H1 (cell line): ENCODE results near the gene HS6ST2. TPM values are rescaled to one million over a fixed set of nuclear protein-coding genes. Genes with fewer than 3 reads are reported as not detected.

Experiments
- CTCF ChIA-PET: fragments of 300-600 bp; sonication (Branson Sonifier 250); formaldehyde crosslinking; loops from one replicate; lab custom pipeline; 2021; ENCODE audit not compliant: partially characterized antibody; lab: Charles Lee
- POLR2A ChIA-PET: fragments of 300-600 bp; sonication (Branson Sonifier 250); formaldehyde crosslinking; loops from one replicate; lab custom pipeline; 2021; ENCODE audit warnings: inconsistent platforms; ENCODE audit not compliant: partially characterized antibody; lab: Charles Lee
- DNase-seq, 2 experiments: peaks; one replicate each; pipeline versions ENCODE4 v3.0.0 to v3.0.0-alpha.2; 2010 to 2022; ENCODE audit warnings: low spot score in 2 of 2, low read depth in 1 of 2, mixed read lengths in 1 of 2
- FAIRE-seq: peaks from 2 replicates; lab custom pipeline; 2011; peaks lifted over from hg19 to GRCh38; lab: Jason Lieb, UNC
- H2AFZ ChIP-seq: 2 replicates; pipeline ENCODE4 v1.8.1; 2012; ENCODE audit warnings: low read length, inconsistent platforms
- H2AK5ac ChIP-seq: 2 replicates; pipeline ENCODE4 v1.6.1; 2013; ENCODE audit warnings: low read depth, low read length
- H2BK120ac ChIP-seq: replicated peaks from 2 replicates; pipeline ENCODE3; 2013; ENCODE audit warnings: low read depth, low read length, inconsistent platforms
- H2BK12ac ChIP-seq: 2 replicates; pipeline ENCODE4 v1.6.1; 2013; ENCODE audit warnings: low read depth, low read length
- H2BK15ac ChIP-seq: 2 replicates; pipeline ENCODE4 v1.6.1; 2013; ENCODE audit warnings: low read length
- H2BK20ac ChIP-seq: 2 replicates; pipeline ENCODE4 v1.6.1; 2013; ENCODE audit warnings: low read length
- H2BK5ac ChIP-seq: 2 replicates; pipeline ENCODE4 v1.6.1; 2013; ENCODE audit warnings: low read depth, low read length
- H3K14ac ChIP-seq: 2 replicates; pipeline ENCODE4 v1.6.1; 2013; ENCODE audit warnings: inconsistent platforms; ENCODE audit not compliant: insufficient read length
- H3K18ac ChIP-seq: 2 replicates; pipeline ENCODE4 v1.6.1; 2013; ENCODE audit warnings: low read length; ENCODE audit errors: extremely low read depth
- H3K23ac ChIP-seq: 2 replicates; pipeline ENCODE4 v1.6.1; 2013; ENCODE audit warnings: inconsistent platforms; ENCODE audit not compliant: insufficient read length
- H3K23me2 ChIP-seq: 2 replicates; pipeline ENCODE4 v1.6.1; 2013; ENCODE audit warnings: low read depth, low read length
- H3K27ac ChIP-seq: 2 replicates; pipeline ENCODE4 v1.6.1; 2011; ENCODE audit warnings: low read depth, low read length, inconsistent platforms
- H3K27me3 ChIP-seq, 4 experiments: replicated peaks in 1 of 4; 1 replicate in 1 of 4; 2 replicates in 3 of 4; pipeline versions ENCODE4 v1.6.1 to v1.8.1; 2011 to 2013; ENCODE audit warnings: low read length in 3 of 4, mild to moderate bottlenecking in 3 of 4, inconsistent platforms in 2 of 4, mixed read lengths in 2 of 4, moderate library complexity in 1 of 4; ENCODE audit not compliant: control insufficient read depth in 3 of 4, insufficient read depth in 3 of 4; ENCODE audit errors: extremely low read depth in 1 of 4
- H3K36me3 ChIP-seq, 4 experiments: 2 replicates each; pipeline versions ENCODE4 v1.6.1 to v1.8.1; 2011 to 2013; ENCODE audit warnings: mild to moderate bottlenecking in 4 of 4, low read length in 3 of 4, moderate library complexity in 2 of 4, control low read depth in 1 of 4, inconsistent platforms in 1 of 4; ENCODE audit not compliant: insufficient read depth in 4 of 4, control insufficient read depth in 2 of 4
- H3K4ac ChIP-seq: replicated peaks from 2 replicates; pipeline ENCODE3; 2013; ENCODE audit warnings: low read length, low read depth, mixed read lengths, inconsistent platforms; ENCODE audit not compliant: insufficient read length
- H3K4me1 ChIP-seq, 4 experiments: replicated peaks in 1 of 4; 1 replicate in 1 of 4; 2 replicates in 3 of 4; pipeline versions ENCODE4 v1.6.1 to v1.8.1; 2011 to 2013; ENCODE audit warnings: low read length in 3 of 4, inconsistent platforms in 2 of 4, mixed read lengths in 1 of 4; ENCODE audit not compliant: insufficient read depth in 4 of 4, control insufficient read depth in 3 of 4
- H3K4me2 ChIP-seq, 2 experiments: 2 replicates each; pipeline versions ENCODE4 v1.6.1 to v1.8.1; 2011 to 2013; ENCODE audit warnings: low read depth in 2 of 2, low read length in 2 of 2, control low read depth in 1 of 2, inconsistent platforms in 1 of 2, mild to moderate bottlenecking in 1 of 2; ENCODE audit not compliant: insufficient read depth in 1 of 2
- H3K4me3 ChIP-seq, 4 experiments: fragments of 200-600, 300-600 bp in 1 of 4; sonication (generic), shearing (Covaris generic), sonication (Bioruptor Twin) in 1 of 4; 2 replicates each; pipeline versions ENCODE4 v1.5.1 to v1.8.1; 2011 to 2016; ENCODE audit warnings: low read length in 4 of 4, low read depth in 3 of 4, control low read depth in 2 of 4, inconsistent platforms in 2 of 4, mild to moderate bottlenecking in 2 of 4, mixed read lengths in 1 of 4, moderate library complexity in 1 of 4; ENCODE audit not compliant: insufficient read depth in 2 of 4; ENCODE audit errors: extremely low read depth in 1 of 4
- H3K56ac ChIP-seq: replicated peaks from 2 replicates; pipeline ENCODE3; 2013; ENCODE audit warnings: low read depth, mild to moderate bottlenecking, mixed read lengths, low read length, inconsistent platforms; ENCODE audit not compliant: insufficient read length
- H3K79me1 ChIP-seq: 2 replicates; pipeline ENCODE4 v1.6.1; 2013; ENCODE audit warnings: low read depth, low read length, control low read depth
- H3K79me2 ChIP-seq, 2 experiments: 2 replicates each; pipeline versions ENCODE4 v1.6.1 to v1.8.1; 2012 to 2013; ENCODE audit warnings: low read length in 2 of 2, mild to moderate bottlenecking in 2 of 2, inconsistent platforms in 1 of 2; ENCODE audit not compliant: insufficient read depth in 2 of 2, control insufficient read depth in 1 of 2
- H3K9ac ChIP-seq, 4 experiments: replicated peaks in 1 of 4; 1 replicate in 1 of 4; 2 replicates in 3 of 4; pipeline versions ENCODE4 v1.6.1 to v1.8.1; 2011 to 2013; ENCODE audit warnings: low read depth in 3 of 4, low read length in 3 of 4, control low read depth in 2 of 4, mild to moderate bottlenecking in 2 of 4, moderate library complexity in 2 of 4, inconsistent platforms in 1 of 4; ENCODE audit errors: extremely low read depth in 1 of 4
- H3K9me3 ChIP-seq, 2 experiments: 2 replicates each; pipeline versions ENCODE4 v1.6.1 to v1.8.1; 2012 to 2013; ENCODE audit warnings: mild to moderate bottlenecking in 2 of 2, moderate library complexity in 2 of 2, control low read depth in 1 of 2, inconsistent platforms in 1 of 2, low read depth in 1 of 2, low read length in 1 of 2, mixed read lengths in 1 of 2; ENCODE audit not compliant: insufficient read depth in 2 of 2
- H4K20me1 ChIP-seq, 2 experiments: replicated peaks in 1 of 2; 2 replicates each; pipeline versions ENCODE3 to v1.8.1; 2011 to 2013; ENCODE audit warnings: inconsistent platforms in 2 of 2, low read length in 2 of 2, mild to moderate bottlenecking in 1 of 2; ENCODE audit not compliant: insufficient read depth in 2 of 2, control insufficient read depth in 1 of 2
- H4K5ac ChIP-seq: 2 replicates; pipeline ENCODE4 v1.6.1; 2013; ENCODE audit warnings: low read length, low read depth, mixed read lengths, inconsistent platforms; ENCODE audit not compliant: insufficient read length
- H4K8ac ChIP-seq: 2 replicates; pipeline ENCODE4 v1.8.0; 2013; ENCODE audit warnings: mild to moderate bottlenecking, moderate library complexity, low read length, inconsistent platforms; ENCODE audit not compliant: insufficient read depth; ENCODE audit errors: extremely low read depth
- H4K91ac ChIP-seq: replicated peaks from 2 replicates; pipeline ENCODE3; 2013; ENCODE audit warnings: low read length, mixed read lengths, inconsistent platforms; ENCODE audit not compliant: insufficient read length
- MAFK ChIP-seq: IDR thresholded peaks from 2 replicates; pipeline ENCODE4 v1.6.1; 2012; ENCODE audit warnings: low read depth, mild to moderate bottlenecking, improper control_type of control experiment, low read length
- NANOG ChIP-seq: IDR thresholded peaks from 2 replicates; pipeline ENCODE4 v1.6.1; 2011; ENCODE audit warnings: low read length, low read depth, mild to moderate bottlenecking, inconsistent platforms; ENCODE audit not compliant: insufficient read depth, poor library complexity, severe bottlenecking
- RAD21 ChIP-seq, 2 experiments: IDR thresholded peaks in 1 of 2; conservative IDR thresholded peaks in 1 of 2; 2 replicates each; pipeline ENCODE4 v1.6.1; 2011; ENCODE audit warnings: low read depth in 2 of 2, low read length in 2 of 2, improper control_type of control experiment in 1 of 2, inconsistent platforms in 1 of 2, mild to moderate bottlenecking in 1 of 2, moderate library complexity in 1 of 2
- RNF2 ChIP-seq: fragments of 200-900, 300-1000 bp; sonication (generic); IDR thresholded peaks from 2 replicates; pipeline ENCODE4 v1.7.1; 2016; ENCODE audit warnings: borderline replicate concordance, low read depth, mild to moderate bottlenecking, antibody characterized with exemption, low read length; ENCODE audit not compliant: poor library complexity, severe bottlenecking; ENCODE audit errors: missing control alignments
- RXRA ChIP-seq: IDR thresholded peaks from 2 replicates; pipeline ENCODE4 v1.6.1; 2011; ENCODE audit warnings: low read depth, mild to moderate bottlenecking, low read length, moderate library complexity; ENCODE audit not compliant: insufficient read depth
- SP2 ChIP-seq: IDR thresholded peaks from 2 replicates; pipeline ENCODE4 v1.6.1; 2012; ENCODE audit warnings: mild to moderate bottlenecking, low read length, inconsistent platforms
- TBP ChIP-seq: IDR thresholded peaks from 2 replicates; pipeline ENCODE4 v1.6.1; 2011; ENCODE audit warnings: low read depth, low read length, improper control_type of control experiment
- TCF12 ChIP-seq: IDR thresholded peaks from 2 replicates; pipeline ENCODE4 v1.6.1; 2011; ENCODE audit warnings: low read depth, mild to moderate bottlenecking, low read length
- WGBS, 2 experiments: shearing (Covaris generic) in 1 of 2; methylation state at CpG; one replicate each; pipeline versions ENCODE4 v1.1.6 to v1.1.7; 2013 to 2015; ENCODE audit warnings: low lambda C conversion rate in 2 of 2, mixed read lengths in 2 of 2, inconsistent platforms in 1 of 2, low coverage in 1 of 2, missing lambda C conversion rate in 1 of 2; ENCODE audit not compliant: insufficient replicate concordance in 2 of 2, insufficient coverage in 1 of 2, insufficient read length in 1 of 2; ENCODE audit errors: extremely low coverage in 1 of 2, missing lambda C conversion rate in 1 of 2; 5-methylcytosine and 5-hydroxymethylcytosine counted together
- polyA plus RNA-seq, 7 experiments: library from polyadenylated mRNA; depleted of rRNA in 3 of 7; stranded (reverse) in 5 of 7; unstranded in 2 of 7; fragments of >200 nt in 5 of 7; fragments of 200-250 nt in 2 of 7; gene quantifications; 1 replicate in 5 of 7; 2 replicates in 1 of 7; 4 replicates in 1 of 7; pipeline versions ENCODE4 v1.2.1 to v1.2.3, GENCODE V29; 2011 to 2013; ENCODE audit warnings: missing spikeins in 2 of 7, mixed read lengths in 2 of 7
- total RNA-seq: library from RNA; stranded (reverse); fragmentation: NEBNext Ultra II Directional; extraction: Animal tissue kit (Norgen Biotek cat#: 25700); gene quantifications from 2 replicates; pipeline ENCODE4 v1.2.1, GENCODE V29; 2021

HS6ST2 gene
- total and polyA plus RNA-seq, 2 of the 8 experiments (the other 6 are each of a cell fraction or from before 2014, with no cell fraction given): 3.9 TPM

GRCh38 chrX:132743086-132743485, 215.3 kb downstream of the HS6ST2 start:
- DNase-seq (no peak), FAIRE-seq (peak; percentile 92)
- no peak overlapping the region for H3K27ac ChIP-seq
- H3K56ac ChIP-seq: no peak overlapping the region
- H4K20me1 ChIP-seq: no peaks in the 10 kb centered on the region
- H2AFZ ChIP-seq: no peak overlapping the region
- H3K14ac ChIP-seq: no peak overlapping the region
- H2BK5ac ChIP-seq: no peak overlapping the region
- no peak overlapping the region for H3K9ac ChIP-seq
- H3K79me2 ChIP-seq: no peaks in the 10 kb centered on the region
- peak overlapping the region in 1 of 4 experiments; percentile 12; a peak in 1 of 8 replicates for H3K4me3 ChIP-seq
- no peak for TF ChIP-seq MAFK
- TF ChIP-seq TCF12: no peak
- no peak for TF ChIP-seq SP2
- peak; percentile 79 for TF ChIP-seq NANOG
- no peak for TF ChIP-seq RNF2
- peak in 1 of 2 experiments; percentile 17; a peak in 1 of 4 replicates for TF ChIP-seq RAD21 (IDR thresholded peaks at IDR 0.05 in 1 of 2, conservative IDR thresholded peaks at IDR 0.05 in 1 of 2; ENCODE audit: low read depth in 2 of 2, low read length in 2 of 2)
- no peak for TF ChIP-seq TBP
- TF ChIP-seq RXRA: 0 out of 2 replicates have a peak, but pooled peaks have one; percentile 77
- no peak overlapping the region for H3K18ac ChIP-seq
- no peak overlapping the region for H3K23ac ChIP-seq
- no peak overlapping the region for H4K91ac ChIP-seq
- H4K5ac ChIP-seq: no peak overlapping the region
- ChIA-PET CTCF (interaction anchor here (1.0 to 1.7 kb wide), 2 partner anchors 18 to 102 kb away, joined by 3 read pairs; no protein-coding TSS in a partner anchor), POLR2A (no interaction called here)
- no peak overlapping the region for H2BK15ac ChIP-seq
- H2BK120ac ChIP-seq: no peak overlapping the region
- no peaks in the 10 kb centered on the region for H3K36me3 ChIP-seq
- H3K23me2 ChIP-seq: no peaks in the 10 kb centered on the region
- 13% methylated on average over 3 of the region's 3 CpGs; no CpG with 5 or more reads in 1 of the 2 experiments for WGBS, 2 experiments
- no peak overlapping the region for H2AK5ac ChIP-seq
- no peak overlapping the region for H3K4ac ChIP-seq
- peaks cover 1 to 32% (median 14%) of the 10 kb centered on the region in 4 experiments; a peak in 6 of 7 replicates for H3K27me3 ChIP-seq
- no peak overlapping the region for H4K8ac ChIP-seq
- H2BK12ac ChIP-seq: peak overlapping the region; percentile 75; the same call in 1 of the 2 replicates
- no peak overlapping the region for H2BK20ac ChIP-seq
- H3K4me1 ChIP-seq: peaks cover 0 to 8% (median 2%) of the 10 kb centered on the region in 4 experiments; a peak in 3 of 7 replicates
- H3K9me3 ChIP-seq: no peaks in the 10 kb centered on the region
- no peaks in the 10 kb centered on the region for H3K79me1 ChIP-seq
- peak overlapping the region; percentile 8 to 44; a peak in 1 of 4 replicates for H3K4me2 ChIP-seq
